Activated T-cell treated with anti-CD3 and anti-CD28 coated beads for 4 hours (primary cell): ENCODE data around the gene PLG.
"Not testable (repeated sequence)": the region's sequence is repeated elsewhere in the genome, so short reads cannot be mapped to it uniquely, and the experiment has no call there.

ENCODE experiments used
- DNase-seq: peaks from one replicate; pipeline ENCODE4 v3.0.0-alpha.2; 2020

The PLG gene

DNA sequence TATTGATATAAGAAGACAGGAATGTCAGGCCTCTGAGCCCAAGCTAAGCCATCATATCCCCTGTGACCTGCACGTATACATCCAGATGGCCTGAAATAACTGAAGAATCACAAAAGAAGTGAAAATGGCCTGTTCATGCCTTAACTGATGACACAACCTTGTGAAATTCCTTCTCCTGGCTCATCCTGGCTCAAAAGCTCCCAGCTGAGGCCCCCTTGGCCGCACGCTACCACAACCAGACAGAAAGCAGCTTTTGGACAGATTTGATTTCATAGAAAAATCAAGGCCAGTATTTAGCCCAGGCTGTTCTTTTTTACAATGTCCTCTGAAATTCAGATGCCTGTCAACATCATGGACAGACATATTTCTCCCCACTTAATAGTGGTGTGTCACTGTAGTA is 78.6 kb downstream of the PLG start:
- DNase-seq = not testable (repeated sequence)

DNA sequence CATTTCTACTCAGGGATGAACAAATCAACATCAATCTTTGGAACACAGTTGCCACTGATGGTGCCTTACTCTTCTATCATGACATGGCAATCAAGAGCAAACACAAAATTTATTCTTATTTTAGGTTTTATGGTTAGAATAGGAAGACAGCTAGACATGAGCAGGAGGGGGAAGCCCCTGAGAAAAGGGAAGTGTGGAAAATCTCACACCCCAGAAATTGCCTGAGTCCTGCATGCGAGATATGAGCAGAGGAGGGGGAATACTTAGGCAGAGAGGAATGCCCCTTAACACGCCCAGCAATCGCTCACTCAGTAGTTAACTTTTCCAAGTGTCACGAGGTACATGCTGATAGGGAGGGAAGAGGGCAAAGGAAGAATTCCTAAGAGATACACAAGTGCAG is 79.3 kb downstream of the PLG start:
- DNase-seq = no peak

DNA sequence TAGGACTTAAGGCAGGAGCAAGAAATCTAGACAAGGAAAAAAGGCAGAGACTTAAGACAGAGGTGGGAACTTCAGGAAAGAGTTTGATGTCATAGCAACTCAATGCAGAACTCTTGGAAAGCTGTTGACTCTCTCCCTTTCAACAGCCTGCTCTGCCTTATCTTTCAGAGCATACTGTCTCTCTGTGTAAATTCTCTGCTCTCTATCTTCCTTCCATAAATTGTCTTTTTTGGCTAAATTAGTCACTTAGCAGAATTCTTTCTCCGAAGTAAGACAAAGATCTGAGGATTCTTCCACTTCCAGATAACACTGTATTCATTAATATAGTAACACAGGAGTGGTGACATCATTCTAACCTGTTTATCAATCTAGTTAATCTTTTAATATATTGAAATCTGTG is 80.2 kb downstream of the PLG start:
- DNase-seq = no peak

DNA sequence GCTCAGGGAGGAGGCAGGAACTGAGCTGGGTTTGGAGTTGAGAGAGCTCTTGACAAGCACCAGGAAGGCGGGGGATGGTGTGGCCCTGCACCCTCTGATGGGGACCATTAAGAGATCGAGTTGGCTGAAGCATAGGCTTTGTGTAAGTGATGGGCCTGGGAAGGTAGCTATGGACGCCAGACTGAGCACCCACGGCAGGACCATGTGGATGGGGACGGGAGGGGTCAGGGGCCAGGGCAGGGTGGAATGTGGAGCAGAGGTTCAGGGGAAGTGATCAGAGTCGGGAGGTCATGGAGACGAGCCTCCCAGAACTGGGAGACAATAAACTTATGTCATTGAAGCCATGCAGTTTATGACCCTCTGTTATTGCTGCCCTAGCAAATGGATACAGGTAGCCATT is 81.7 kb downstream of the PLG start:
- DNase-seq = no peak

DNA sequence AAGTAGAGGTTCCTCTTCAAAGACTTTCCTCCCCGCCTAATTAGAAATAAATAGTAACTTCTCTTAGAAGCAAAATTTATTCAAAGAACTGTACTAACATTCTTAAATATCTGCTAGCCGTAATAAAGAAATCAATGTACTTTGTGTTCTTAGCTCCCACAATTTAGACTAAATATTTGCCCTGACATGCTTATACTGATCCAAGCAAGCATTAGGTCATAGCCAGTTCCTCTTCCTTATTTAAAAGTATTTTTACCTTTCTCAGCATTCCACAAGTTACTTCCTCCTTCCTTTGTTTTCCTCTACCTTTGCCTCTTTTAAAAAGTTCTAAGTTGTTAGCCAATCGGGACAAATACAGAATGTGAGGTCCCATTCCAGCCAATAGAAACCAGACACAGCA is 86.1 kb downstream of the PLG start:
- not testable (repeated sequence) for DNase-seq

DNA sequence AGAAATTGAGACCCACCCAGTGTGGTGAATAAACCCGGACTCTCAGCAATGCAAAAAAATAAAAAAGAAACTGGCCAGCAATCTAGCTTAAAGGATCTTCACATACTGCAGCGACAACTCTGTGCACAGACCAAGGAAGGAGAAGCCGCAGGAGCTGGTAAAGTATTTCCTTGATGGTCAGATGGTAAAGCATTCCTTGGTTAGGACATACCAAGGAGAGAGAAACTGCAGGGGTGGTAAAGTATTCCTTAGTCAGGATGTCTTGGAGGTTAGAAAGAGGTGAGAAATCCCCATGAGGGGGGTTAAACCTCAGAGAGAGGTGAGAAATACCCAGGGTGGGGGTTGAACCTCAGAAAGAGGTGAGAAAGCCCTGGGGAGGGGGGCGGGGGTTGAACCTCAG is 86.8 kb downstream of the PLG start:
- DNase-seq = no peak

DNA sequence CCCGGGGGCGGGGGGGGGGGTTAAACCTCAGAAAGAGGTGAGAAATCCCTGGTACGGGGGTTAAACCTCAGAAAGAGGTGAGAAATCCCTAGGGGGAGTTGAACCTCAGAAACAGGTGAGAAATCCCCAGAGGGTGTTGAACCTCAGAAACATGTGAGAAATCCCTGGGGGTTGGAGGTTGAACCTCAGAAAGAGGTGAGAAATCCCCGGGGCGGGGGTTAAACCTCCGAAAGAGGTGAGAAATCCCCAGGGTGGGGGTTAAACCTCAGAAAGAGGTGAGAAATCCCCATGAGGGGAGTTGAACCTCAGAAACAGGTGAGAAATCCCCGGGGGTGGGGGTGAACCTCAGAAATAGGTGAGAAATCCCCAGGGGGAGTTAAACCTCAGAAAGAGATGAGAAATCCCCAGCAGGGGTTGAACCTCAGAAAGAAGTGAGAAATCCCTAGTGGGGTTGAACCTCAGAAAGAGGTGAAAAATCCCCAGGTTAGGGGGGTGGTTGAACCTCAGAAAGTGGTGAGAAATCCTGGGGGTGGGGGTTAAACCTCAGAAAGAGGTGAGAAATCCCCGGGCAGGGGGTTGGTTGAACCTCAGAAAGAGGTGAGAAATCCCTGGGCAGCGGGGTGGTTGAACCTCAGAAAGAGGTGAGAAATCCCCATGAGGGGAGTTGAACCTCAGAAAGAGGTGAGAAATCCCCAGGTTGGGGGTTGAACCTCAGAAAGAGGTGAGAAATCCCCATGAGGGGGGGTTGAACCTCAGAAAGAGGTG is 87.4 kb downstream of the PLG start:
- DNase-seq = no peak

DNA sequence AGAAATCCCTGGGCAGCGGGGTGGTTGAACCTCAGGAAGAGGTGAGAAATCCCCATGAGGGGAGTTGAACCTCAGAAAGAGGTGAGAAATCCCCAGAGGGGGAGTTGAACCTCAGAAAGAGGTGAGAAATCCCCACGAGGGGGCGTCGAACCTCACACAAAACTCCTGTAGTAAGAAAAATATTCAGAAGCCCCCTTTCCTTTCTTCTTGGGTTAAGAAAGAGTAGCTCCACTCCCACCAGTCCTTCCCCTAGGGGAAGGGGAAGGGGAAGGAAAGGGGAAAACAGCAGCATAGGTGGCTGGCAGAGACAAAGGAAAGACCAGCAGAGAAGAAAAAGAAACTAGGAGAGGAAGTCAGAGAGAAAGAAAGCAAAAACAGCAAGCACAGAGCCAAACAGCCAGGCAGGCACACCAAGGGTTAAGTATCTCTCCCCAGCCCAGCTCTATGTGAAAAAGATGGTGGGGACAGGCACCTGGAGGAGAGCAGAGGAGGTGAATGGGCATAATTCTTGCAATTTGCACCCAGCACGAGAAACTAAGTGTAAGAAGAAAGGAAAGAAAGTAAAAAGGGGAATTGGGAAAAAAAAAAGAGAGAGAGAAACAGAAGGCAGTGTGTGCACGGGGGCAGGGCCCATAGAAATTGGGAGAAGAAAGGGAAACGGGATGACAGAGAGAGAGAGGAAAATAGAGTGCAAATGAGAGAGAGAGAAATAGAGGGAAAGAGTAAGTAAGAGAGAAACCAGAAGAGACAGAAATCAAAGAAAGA is 88.2 kb downstream of the PLG start:
- no peak for DNase-seq

DNA sequence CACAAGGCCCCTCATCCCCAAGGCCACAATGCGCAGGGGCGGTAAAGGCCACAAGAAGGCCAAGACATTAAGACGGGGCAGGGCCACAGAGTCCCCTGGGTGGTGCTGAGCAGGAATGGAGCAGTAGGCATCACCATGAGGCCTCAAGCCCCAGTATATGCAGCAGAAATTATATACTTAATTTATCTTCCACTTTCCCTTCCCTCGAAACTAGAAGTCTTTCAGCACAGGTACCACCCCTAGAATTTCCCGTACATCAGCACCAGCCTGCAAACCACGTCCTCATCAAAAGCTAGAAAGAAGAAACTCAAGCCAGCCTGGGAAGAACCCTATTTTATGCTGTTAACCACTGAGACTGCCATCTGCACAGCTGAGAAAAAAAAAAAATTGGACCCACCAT is 89.4 kb downstream of the PLG start:
- no peak for DNase-seq

DNA sequence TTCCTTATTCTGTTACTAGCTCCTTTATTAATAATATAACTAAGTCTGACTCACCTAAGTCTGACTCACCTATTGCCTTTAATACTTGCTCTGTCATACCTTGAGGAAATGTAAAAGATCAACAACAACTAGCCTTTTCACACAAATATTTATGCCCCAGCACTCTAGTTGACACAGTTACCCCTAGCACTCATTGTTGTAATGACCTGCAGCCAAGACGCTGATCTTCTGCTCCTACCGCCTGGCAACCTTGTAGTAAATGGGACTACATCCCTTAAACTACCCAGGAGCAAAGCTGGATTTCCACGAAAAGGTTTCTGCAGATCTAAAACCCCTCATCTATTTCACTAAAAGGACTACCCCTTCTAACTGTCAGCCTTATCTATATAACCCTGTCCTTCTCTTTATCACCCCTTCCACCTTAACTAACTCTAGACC is 90.0 kb downstream of the PLG start:
- no peak for DNase-seq

DNA sequence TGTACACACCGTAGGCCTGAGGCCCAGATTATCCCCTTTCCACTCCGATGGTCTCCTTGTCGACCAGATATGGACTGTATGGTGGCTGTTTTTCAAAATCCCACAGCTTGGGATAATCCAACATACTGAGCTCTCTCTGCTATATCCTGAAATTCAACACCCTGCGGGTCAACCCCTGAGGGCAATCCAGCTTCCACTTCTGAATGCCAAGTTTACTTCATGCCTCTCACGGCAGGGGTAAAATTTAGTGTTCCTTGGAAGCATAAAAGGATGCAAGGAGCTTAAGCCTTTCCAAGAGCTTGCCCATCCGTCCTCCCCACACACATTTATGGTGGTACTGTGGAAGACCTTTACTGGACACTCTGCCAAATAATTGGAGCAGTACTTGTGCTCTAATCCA is 90.7 kb downstream of the PLG start:
- DNase-seq = no peak

DNA sequence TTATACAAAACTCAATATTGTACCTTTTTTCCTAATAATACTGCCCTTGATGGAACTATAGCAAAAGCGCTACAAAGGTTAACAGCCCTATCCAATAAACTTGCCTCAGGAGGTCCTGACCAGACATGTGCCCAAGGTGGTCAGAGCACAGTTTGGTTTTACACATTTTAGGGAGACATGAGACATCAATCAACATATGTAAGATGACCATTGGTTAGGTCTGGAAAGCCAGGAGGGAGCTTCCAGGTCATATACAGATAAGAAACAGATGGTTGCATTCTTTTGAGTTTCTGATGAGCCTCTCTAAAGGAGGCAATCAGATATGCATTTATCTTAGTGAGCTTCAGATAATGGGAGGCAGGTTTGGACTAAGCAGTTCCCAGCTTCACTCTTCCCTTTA is 91.6 kb downstream of the PLG start:
- DNase-seq = no peak

DNA sequence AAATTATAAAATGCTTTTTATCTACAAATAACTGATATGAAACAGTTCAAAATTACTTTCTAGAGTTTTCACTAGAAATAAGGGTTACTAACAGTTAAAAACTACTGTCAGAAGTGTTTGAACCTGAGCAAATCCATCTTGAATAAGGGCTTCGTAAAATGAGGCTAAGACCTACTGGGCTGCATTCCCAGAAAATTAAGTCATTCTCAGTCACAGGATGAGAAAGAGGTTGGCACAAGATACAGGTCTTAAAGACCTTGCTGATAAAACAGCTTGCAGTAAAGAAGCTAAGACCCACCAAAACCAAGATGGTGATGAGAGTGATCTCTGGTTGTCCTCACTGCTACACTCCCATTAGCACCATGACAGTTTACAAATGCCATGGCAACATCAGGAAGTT is 93.7 kb downstream of the PLG start:
- no peak for DNase-seq

DNA sequence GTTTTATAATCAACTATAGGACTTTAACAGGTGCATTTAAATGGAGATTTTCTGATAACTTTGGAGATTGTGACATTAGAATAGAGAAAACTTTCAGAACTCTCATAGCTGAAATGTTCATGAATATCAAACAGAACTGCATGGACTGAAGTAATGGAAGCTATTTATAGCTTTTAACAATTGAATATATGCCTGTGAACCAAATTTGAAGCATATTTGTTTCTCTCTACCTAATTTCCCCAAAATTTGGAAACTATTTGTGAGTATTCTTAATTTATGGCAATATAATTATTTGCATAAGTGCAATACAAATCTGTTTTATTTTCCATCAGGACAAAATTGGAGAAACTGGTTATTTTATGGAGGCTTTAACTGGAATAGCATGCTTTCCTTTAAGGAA is 96.6 kb downstream of the PLG start:
- DNase-seq = no peak

DNA sequence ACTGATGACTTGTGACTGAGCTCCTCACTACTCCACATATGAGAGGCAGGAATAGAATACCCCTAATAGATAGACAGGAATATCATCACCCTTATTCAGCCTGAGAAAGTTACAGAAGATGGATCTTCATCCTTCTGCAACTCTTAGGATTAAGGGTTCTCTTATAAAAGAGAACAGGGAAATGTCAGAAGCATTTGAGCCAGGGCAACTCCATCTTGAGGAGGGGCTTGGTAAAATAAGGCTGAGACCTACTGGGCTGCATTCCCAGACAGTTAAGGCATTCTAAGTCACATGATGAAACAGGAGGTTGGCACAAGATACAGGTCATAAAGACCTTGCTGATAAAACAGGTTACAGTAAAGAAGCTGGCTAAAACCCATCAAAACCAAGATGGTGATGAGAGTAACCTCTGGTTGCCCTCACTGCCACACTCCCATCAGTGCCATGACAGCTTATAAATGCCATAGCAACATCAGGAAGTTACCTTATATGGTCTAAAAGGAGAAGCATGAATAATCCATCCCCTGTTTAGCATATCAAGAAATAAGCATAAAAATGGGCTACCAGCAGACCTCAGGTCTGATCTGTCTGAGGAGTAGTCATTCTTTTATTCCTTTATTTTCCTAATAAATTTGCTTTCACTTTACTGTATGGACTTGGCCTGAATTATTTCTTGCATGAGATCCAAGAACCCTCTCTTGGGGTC is 97.9 kb downstream of the PLG start:
- no peak for DNase-seq

DNA sequence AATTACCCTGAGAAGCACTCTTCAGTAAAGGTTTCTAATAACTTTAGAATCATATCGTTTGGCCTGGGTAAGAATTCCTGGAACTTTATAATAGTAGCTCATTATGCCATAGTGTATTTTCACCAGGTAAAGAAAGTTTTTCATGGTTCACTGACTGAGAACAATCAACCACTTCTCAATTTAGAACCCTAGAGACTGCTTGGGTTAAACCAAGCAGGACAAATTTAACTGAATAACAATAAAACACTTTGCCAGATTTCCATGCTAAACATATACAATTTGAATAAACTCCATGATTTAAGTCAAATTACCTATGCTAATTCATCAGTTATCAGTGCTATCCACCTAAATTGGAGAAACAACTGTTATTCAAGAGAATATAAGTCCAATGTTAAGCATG is 99.4 kb downstream of the PLG start:
- DNase-seq = no peak

DNA sequence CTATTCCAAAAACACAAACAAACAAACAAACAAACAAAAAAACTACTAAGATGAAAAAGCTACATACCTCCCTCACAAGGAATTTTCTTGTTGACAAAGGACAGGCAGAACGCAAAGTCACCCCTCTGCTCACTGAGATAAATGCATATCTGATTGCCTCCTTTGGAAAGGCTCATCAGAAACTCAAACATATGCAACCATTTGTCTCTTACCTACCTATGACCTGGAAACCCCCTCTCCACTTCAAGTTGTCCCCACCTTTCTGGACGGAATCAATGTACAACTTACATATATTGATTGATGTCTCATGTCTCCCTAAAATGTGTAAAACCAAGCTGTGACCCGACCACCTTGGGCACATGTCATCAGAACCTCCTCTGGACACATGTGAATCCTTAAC is 100.0 kb downstream of the PLG start:
- not testable (repeated sequence) for DNase-seq
